GM12878 (cell line): ENCODE results near the gene SLC2A9. TPM values are rescaled to one million over a fixed set of nuclear protein-coding genes. Genes with fewer than 3 reads are reported as not detected.

ENCODE experiments used
- BACH1 ChIP-seq: fragments of 450-650 bp; IDR thresholded peaks from 2 replicates; pipeline ENCODE4 v1.6.1; 2017; ENCODE audit warnings: mild to moderate bottlenecking, borderline replicate concordance
- CREM ChIP-seq: IDR thresholded peaks from 2 replicates; pipeline ENCODE4 v1.6.1; 2014; ENCODE audit warnings: antibody characterized with exemption, low read depth
- EZH2 ChIP-seq: IDR thresholded peaks from 2 replicates; pipeline ENCODE4 v1.6.1; 2012; ENCODE audit warnings: low read depth, mild to moderate bottlenecking, control low read depth, inconsistent platforms, low read length, borderline replicate concordance; ENCODE audit not compliant: control insufficient read depth
- FOXK2 ChIP-seq: fragments of 450-650 bp; IDR thresholded peaks from 2 replicates; pipeline ENCODE4 v1.6.1; 2017; ENCODE audit warnings: mild to moderate bottlenecking, moderate library complexity
- HDGF ChIP-seq: fragments of 450-650 bp; IDR thresholded peaks from 2 replicates; pipeline ENCODE4 v1.6.1; 2016; ENCODE audit warnings: antibody characterized with exemption
- JUNB ChIP-seq: IDR thresholded peaks from 2 replicates; pipeline ENCODE4 v1.6.1; 2016; ENCODE audit warnings: antibody characterized with exemption, mild to moderate bottlenecking
- MYB ChIP-seq: fragments of 150-350 bp; IDR thresholded peaks from 2 replicates; pipeline ENCODE4 v1.6.1; 2014; ENCODE audit warnings: mild to moderate bottlenecking, low read depth, low read length, borderline replicate concordance
- NFYA ChIP-seq: IDR thresholded peaks from 2 replicates; pipeline ENCODE4 v1.6.1; 2011; ENCODE audit warnings: low read depth, mild to moderate bottlenecking, low read length, improper control_type of control experiment, borderline replicate concordance
- PAX8 ChIP-seq: fragments of 450-650 bp; IDR thresholded peaks from 2 replicates; pipeline ENCODE4 v1.6.1; 2017; ENCODE audit warnings: mild to moderate bottlenecking, moderate library complexity
- PML ChIP-seq: IDR thresholded peaks from 2 replicates; pipeline ENCODE4 v1.6.1; 2012; ENCODE audit warnings: low read length, inconsistent platforms
- RB1 ChIP-seq: fragments of 450-650 bp; formaldehyde crosslinking; IDR thresholded peaks from 2 replicates; pipeline ENCODE4 v1.6.1; 2017; ENCODE audit warnings: mild to moderate bottlenecking, borderline replicate concordance
- RBBP5 ChIP-seq: fragments of 200-600 bp; sonication (generic); conservative IDR thresholded peaks from 2 replicates; pipeline ENCODE4 v1.6.1; 2016
- TCF12 ChIP-seq: IDR thresholded peaks from 2 replicates; pipeline ENCODE4 v1.6.1; 2011; ENCODE audit warnings: low read depth, mild to moderate bottlenecking, low read length
- ZNF207 ChIP-seq: fragments of 450-650 bp; IDR thresholded peaks from 2 replicates; pipeline ENCODE4 v1.6.1; 2014; ENCODE audit warnings: antibody characterized with exemption, mild to moderate bottlenecking, borderline replicate concordance
- polyA plus RNA-seq, 11 experiments: library from polyadenylated mRNA; depleted of rRNA in 4 of 11; unstranded in 6 of 11; stranded (reverse) in 5 of 11; fragments of >200 nt; fragmentation: Nextera tagmentation in 4 of 11; fragmentation: Illumina TruSeq in 1 of 11; extraction: Ambion mirVana in 4 of 11; extraction: Trizol in 1 of 11; gene quantifications; 1 replicate in 1 of 11; 2 replicates in 10 of 11; pipeline versions ENCODE4 v1.2.1 to v1.2.3, GENCODE V29; 2011 to 2016; ENCODE audit warnings: inconsistent platforms in 2 of 11, missing spikeins in 2 of 11, low read depth in 1 of 11
- total RNA-seq, 4 experiments: library from RNA; depleted of rRNA in 3 of 4; stranded (reverse); fragments of >200 nt in 3 of 4; fragmentation: Illumina TruSeq in 1 of 4; extraction: Trizol in 1 of 4; gene quantifications; 2 replicates each; pipeline versions ENCODE4 v1.2.1 to v1.2.3, GENCODE V29; 2013 to 2021
- TF ChIP-seq, protein P1 (sequence below): fragments of 450-650 bp; IDR thresholded peaks from 2 replicates; pipeline ENCODE4 v1.6.1; 2017; ENCODE audit warnings: mild to moderate bottlenecking, moderate library complexity
- TF ChIP-seq, protein P2 (sequence below): IDR thresholded peaks from 2 replicates; pipeline ENCODE4 v1.6.1; 2011; ENCODE audit warnings: low read depth, low read length, improper control_type of control experiment, borderline replicate concordance
- TF ChIP-seq, protein P3 (sequence below): fragments of 450-650 bp; IDR thresholded peaks from 2 replicates; pipeline ENCODE4 v1.6.1; 2014; ENCODE audit warnings: mild to moderate bottlenecking
- TF ChIP-seq, protein P4 (sequence below): fragments of 450-650 bp; conservative IDR thresholded peaks from 2 replicates; pipeline ENCODE4 v1.6.1; 2017; ENCODE audit warnings: mild to moderate bottlenecking, moderate library complexity
- TF ChIP-seq, protein P5 (sequence below): fragments of 450-650 bp; formaldehyde crosslinking; IDR thresholded peaks from 2 replicates; pipeline ENCODE4 v1.4.0; 2022; ENCODE audit warnings: mild to moderate bottlenecking, moderate library complexity

The SLC2A9 gene
- total and polyA plus RNA-seq, 10 of the 15 experiments (the other 5 are each of a cell fraction or from before 2014, with no cell fraction given), result 0.28 to 2.8 (median 1.2) TPM

DNA sequence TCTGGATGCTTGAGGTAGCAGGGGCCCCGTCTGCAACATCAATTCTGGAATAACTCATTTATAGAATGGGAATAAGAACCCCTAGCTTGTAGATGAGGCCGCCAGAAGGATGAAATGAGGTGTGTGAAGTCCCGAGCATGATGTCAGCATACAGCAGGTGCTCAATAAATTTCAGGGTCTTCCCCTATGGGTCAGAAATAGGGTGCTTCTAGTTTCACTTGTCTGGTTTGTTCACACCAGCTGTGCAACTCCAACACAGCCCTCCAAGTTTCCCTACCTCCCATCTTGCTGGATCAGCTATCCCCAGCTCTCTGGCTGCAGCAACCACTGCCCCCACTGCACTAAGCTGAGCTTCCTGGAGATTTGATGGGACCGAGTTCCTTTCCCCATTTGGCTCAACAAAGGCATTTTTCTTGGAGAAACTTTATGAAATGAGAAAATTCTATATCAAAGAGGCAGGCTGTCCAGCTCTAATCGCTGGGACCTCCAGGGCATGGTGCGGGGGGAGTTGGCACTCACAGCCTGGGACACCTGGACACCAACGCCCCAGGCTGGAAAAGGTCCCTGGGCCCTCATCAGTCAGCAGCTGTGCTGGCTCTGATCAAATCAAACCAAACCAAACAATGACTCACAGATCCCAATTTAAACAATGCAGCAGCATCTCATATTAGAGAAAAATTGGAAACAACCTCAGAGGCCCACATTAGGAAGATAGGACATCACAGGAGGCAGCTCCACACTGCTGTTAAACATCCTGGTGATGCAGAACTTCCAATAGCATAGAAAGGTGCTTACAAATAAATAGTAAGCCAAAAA lies 13.3 kb downstream of the SLC2A9 start (continued):
- TF ChIP-seq, protein P1, sequence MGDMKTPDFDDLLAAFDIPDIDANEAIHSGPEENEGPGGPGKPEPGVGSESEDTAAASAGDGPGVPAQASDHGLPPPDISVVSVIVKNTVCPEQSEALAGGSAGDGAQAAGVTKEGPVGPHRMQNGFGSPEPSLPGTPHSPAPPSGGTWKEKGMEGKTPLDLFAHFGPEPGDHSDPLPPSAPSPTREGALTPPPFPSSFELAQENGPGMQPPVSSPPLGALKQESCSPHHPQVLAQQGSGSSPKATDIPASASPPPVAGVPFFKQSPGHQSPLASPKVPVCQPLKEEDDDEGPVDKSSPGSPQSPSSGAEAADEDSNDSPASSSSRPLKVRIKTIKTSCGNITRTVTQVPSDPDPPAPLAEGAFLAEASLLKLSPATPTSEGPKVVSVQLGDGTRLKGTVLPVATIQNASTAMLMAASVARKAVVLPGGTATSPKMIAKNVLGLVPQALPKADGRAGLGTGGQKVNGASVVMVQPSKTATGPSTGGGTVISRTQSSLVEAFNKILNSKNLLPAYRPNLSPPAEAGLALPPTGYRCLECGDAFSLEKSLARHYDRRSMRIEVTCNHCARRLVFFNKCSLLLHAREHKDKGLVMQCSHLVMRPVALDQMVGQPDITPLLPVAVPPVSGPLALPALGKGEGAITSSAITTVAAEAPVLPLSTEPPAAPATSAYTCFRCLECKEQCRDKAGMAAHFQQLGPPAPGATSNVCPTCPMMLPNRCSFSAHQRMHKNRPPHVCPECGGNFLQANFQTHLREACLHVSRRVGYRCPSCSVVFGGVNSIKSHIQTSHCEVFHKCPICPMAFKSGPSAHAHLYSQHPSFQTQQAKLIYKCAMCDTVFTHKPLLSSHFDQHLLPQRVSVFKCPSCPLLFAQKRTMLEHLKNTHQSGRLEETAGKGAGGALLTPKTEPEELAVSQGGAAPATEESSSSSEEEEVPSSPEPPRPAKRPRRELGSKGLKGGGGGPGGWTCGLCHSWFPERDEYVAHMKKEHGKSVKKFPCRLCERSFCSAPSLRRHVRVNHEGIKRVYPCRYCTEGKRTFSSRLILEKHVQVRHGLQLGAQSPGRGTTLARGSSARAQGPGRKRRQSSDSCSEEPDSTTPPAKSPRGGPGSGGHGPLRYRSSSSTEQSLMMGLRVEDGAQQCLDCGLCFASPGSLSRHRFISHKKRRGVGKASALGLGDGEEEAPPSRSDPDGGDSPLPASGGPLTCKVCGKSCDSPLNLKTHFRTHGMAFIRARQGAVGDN, result no peak
- TF ChIP-seq PAX8 (no peak), RBBP5 (no peak), CREM (peak; percentile 77; the same call in 1 of the 2 replicates), JUNB (peak; percentile 85), FOXK2 (no peak), BACH1 (peak; percentile 67; the same call in 1 of the 2 replicates), TCF12 (peak; percentile 98), RB1 (no peak), HDGF (no peak), NFYA (no peak), EZH2 (no peak), ZNF207 (no peak), MYB (no peak), PML (peak; percentile 51; the same call in 1 of the 2 replicates)
- TF ChIP-seq, protein P2, sequence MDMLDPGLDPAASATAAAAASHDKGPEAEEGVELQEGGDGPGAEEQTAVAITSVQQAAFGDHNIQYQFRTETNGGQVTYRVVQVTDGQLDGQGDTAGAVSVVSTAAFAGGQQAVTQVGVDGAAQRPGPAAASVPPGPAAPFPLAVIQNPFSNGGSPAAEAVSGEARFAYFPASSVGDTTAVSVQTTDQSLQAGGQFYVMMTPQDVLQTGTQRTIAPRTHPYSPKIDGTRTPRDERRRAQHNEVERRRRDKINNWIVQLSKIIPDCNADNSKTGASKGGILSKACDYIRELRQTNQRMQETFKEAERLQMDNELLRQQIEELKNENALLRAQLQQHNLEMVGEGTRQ, result no peak
- TF ChIP-seq, protein P3, sequence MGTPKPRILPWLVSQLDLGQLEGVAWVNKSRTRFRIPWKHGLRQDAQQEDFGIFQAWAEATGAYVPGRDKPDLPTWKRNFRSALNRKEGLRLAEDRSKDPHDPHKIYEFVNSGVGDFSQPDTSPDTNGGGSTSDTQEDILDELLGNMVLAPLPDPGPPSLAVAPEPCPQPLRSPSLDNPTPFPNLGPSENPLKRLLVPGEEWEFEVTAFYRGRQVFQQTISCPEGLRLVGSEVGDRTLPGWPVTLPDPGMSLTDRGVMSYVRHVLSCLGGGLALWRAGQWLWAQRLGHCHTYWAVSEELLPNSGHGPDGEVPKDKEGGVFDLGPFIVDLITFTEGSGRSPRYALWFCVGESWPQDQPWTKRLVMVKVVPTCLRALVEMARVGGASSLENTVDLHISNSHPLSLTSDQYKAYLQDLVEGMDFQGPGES, result no peak
- TF ChIP-seq, protein P4, sequence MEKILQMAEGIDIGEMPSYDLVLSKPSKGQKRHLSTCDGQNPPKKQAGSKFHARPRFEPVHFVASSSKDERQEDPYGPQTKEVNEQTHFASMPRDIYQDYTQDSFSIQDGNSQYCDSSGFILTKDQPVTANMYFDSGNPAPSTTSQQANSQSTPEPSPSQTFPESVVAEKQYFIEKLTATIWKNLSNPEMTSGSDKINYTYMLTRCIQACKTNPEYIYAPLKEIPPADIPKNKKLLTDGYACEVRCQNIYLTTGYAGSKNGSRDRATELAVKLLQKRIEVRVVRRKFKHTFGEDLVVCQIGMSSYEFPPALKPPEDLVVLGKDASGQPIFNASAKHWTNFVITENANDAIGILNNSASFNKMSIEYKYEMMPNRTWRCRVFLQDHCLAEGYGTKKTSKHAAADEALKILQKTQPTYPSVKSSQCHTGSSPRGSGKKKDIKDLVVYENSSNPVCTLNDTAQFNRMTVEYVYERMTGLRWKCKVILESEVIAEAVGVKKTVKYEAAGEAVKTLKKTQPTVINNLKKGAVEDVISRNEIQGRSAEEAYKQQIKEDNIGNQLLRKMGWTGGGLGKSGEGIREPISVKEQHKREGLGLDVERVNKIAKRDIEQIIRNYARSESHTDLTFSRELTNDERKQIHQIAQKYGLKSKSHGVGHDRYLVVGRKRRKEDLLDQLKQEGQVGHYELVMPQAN, result no peak
- TF ChIP-seq, protein P5, sequence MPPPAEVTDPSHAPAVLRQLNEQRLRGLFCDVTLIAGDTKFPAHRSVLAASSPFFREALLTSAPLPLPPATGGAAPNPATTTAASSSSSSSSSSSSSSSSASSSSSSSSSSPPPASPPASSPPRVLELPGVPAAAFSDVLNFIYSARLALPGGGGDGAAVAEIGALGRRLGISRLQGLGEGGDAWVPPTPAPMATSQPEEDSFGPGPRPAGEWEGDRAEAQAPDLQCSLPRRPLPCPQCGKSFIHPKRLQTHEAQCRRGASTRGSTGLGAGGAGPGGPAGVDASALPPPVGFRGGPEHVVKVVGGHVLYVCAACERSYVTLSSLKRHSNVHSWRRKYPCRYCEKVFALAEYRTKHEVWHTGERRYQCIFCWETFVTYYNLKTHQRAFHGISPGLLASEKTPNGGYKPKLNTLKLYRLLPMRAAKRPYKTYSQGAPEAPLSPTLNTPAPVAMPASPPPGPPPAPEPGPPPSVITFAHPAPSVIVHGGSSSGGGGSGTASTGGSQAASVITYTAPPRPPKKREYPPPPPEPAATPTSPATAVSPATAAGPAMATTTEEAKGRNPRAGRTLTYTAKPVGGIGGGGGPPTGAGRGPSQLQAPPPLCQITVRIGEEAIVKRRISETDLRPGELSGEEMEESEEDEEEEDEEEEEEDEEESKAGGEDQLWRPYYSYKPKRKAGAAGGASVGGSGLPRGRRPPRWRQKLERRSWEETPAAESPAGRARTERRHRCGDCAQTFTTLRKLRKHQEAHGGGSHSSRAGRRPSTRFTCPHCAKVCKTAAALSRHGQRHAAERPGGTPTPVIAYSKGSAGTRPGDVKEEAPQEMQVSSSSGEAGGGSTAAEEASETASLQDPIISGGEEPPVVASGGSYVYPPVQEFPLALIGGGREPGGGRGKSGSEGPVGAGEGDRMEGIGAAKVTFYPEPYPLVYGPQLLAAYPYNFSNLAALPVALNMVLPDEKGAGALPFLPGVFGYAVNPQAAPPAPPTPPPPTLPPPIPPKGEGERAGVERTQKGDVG (CRISPR knock-in tag), result no peak
